A549 (cell line): ENCODE data around the gene ASIC1. TPM values are rescaled to one million over a fixed set of nuclear protein-coding genes. Genes with fewer than 3 reads are reported as not detected.
"Not testable (repeated sequence)": the region's sequence is repeated elsewhere in the genome, so short reads cannot be mapped to it uniquely, and the experiment has no call there.

Experiments
- ATAC-seq, 2 experiments: fragments of 200-7000 bp in 1 of 2; fragments of >200 bp in 1 of 2; cut with Nextera tagmentation in 1 of 2; cut with Tn5 transposase in 1 of 2; 3 replicates each; pipeline versions ENCODE4 v1.8.0 to v1.9.1; 2018 to 2020; ENCODE audit warnings: mild to moderate bottlenecking in 1 of 2, moderate library complexity in 1 of 2
- CTCF ChIA-PET: fragments of 300-600 bp; sonication (Branson Sonifier 250); formaldehyde crosslinking; extraction: SDS; loops from one replicate; lab custom pipeline; 2021; ENCODE audit warnings: antibody characterized with exemption, inconsistent platforms; lab: Yijun Ruan, JAX
- POLR2A ChIA-PET: fragments of 350-600 bp; formaldehyde crosslinking; extraction: SDS; loops from one replicate; lab custom pipeline; 2021; ENCODE audit warnings: antibody characterized with exemption, inconsistent platforms; lab: Yijun Ruan, JAX
- DNase-seq, 2 experiments: peaks; one replicate each; pipeline versions ENCODE4 v3.0.0 to v3.0.0-alpha.2; 2011 to 2016; ENCODE audit warnings: low read depth in 1 of 2, low spot score in 1 of 2
- FAIRE-seq: peaks from 2 replicates; lab custom pipeline; 2011; peaks lifted over from hg19 to GRCh38; lab: Jason Lieb, UNC
- H3K27ac ChIP-seq, 2 experiments: fragments of >200 bp; sonication (Bioruptor Twin); formaldehyde crosslinking; 3 replicates each; pipeline ENCODE4 v1.5.1; 2016 to 2017
- H3K4me1 ChIP-seq: fragments of >200 bp; sonication (Bioruptor Twin); formaldehyde crosslinking; 3 replicates; pipeline ENCODE4 v1.6.1; 2016
- H3K4me2 ChIP-seq: fragments of >200 bp; sonication (Bioruptor Twin); formaldehyde crosslinking; 3 replicates; pipeline ENCODE4 v1.6.1; 2016
- H3K4me3 ChIP-seq: fragments of >200 bp; sonication (Bioruptor Twin); formaldehyde crosslinking; 3 replicates; pipeline ENCODE4 v1.5.1; 2016
- H3K9me3 ChIP-seq: fragments of >200 bp; sonication (Bioruptor Twin); formaldehyde crosslinking; 3 replicates; pipeline ENCODE4 v1.6.1; 2016
- BCL3 ChIP-seq: fragments of >200 bp; sonication (Bioruptor Twin); formaldehyde crosslinking; IDR thresholded peaks from 3 replicates; pipeline ENCODE4 v1.6.1; 2016
- BHLHE40 ChIP-seq: IDR thresholded peaks from 2 replicates; pipeline ENCODE4 v1.6.1; 2012; ENCODE audit warnings: low read depth, low read length, inconsistent platforms
- CBX8 ChIP-seq: fragments of 200-600 bp; sonication (generic); IDR thresholded peaks from 2 replicates; pipeline ENCODE4 v1.6.1; 2016
- CEBPB ChIP-seq, 2 experiments: fragments of >200 bp in 1 of 2; sonication (Bioruptor Twin) in 1 of 2; formaldehyde crosslinking in 1 of 2; IDR thresholded peaks; 2 replicates each; pipeline ENCODE4 v1.6.1; 2012 to 2016
- CHD4 ChIP-seq: fragments of 200-600 bp; sonication (generic); IDR thresholded peaks from 2 replicates; pipeline ENCODE4 v1.6.1; 2016; ENCODE audit warnings: antibody characterized with exemption, mild to moderate bottlenecking, borderline replicate concordance
- CTCF ChIP-seq: fragments of >200 bp; sonication (Bioruptor Twin); formaldehyde crosslinking; IDR thresholded peaks from 3 replicates; pipeline ENCODE4 v1.5.1; 2016
- E2F6 ChIP-seq: IDR thresholded peaks from 2 replicates; pipeline ENCODE4 v1.6.1; 2012; ENCODE audit warnings: low read depth, borderline replicate concordance
- EHF ChIP-seq: fragments of 250-450 bp; sonication (Bioruptor Pico); IDR thresholded peaks from 2 replicates; pipeline ENCODE4 v1.5.0; 2020; ENCODE audit warnings: mild to moderate bottlenecking
- GATA3 ChIP-seq: IDR thresholded peaks from 2 replicates; pipeline ENCODE4 v1.6.1; 2012; ENCODE audit warnings: borderline replicate concordance
- HES2 ChIP-seq: fragments of >200 bp; sonication (Bioruptor Twin); formaldehyde crosslinking; IDR thresholded peaks from 2 replicates; pipeline ENCODE4 v1.6.1; 2016
- HEYL ChIP-seq: fragments of 250-450 bp; sonication (Bioruptor Pico); IDR thresholded peaks from 2 replicates; pipeline ENCODE4 v1.8.0; 2021; ENCODE audit warnings: mild to moderate bottlenecking, moderate library complexity
- HOXB5 ChIP-seq: fragments of 250-450 bp; sonication (Bioruptor Pico); IDR thresholded peaks from 2 replicates; pipeline ENCODE4 v1.5.0; 2020; ENCODE audit warnings: mild to moderate bottlenecking, moderate library complexity
- JUN ChIP-seq, 2 experiments: fragments of >200 bp; sonication (Bioruptor Twin); formaldehyde crosslinking; IDR thresholded peaks; 2 replicates in 1 of 2; 3 replicates in 1 of 2; pipeline ENCODE4 v1.6.1; 2016 to 2017
- JUNB ChIP-seq: fragments of >200 bp; sonication (Bioruptor Twin); formaldehyde crosslinking; IDR thresholded peaks from 2 replicates; pipeline ENCODE4 v1.6.1; 2016
- KDM1A ChIP-seq: fragments of 200-600 bp; sonication (generic); IDR thresholded peaks from 2 replicates; pipeline ENCODE4 v1.6.1; 2016; ENCODE audit warnings: low read depth, mild to moderate bottlenecking
- KDM5A ChIP-seq: fragments of 200-600 bp; sonication (generic); IDR thresholded peaks from 2 replicates; pipeline ENCODE4 v1.6.1; 2016; ENCODE audit warnings: antibody characterized with exemption, mild to moderate bottlenecking
- MAX ChIP-seq: IDR thresholded peaks from 2 replicates; pipeline ENCODE4 v1.6.1; 2012
- NFE2L2 ChIP-seq: fragments of 150-350 bp; conservative IDR thresholded peaks from 2 replicates; pipeline ENCODE4 v1.6.1; 2014; ENCODE audit warnings: low read length
- NR3C1 ChIP-seq: fragments of >200 bp; sonication (Bioruptor Twin); formaldehyde crosslinking; IDR thresholded peaks from 3 replicates; pipeline ENCODE4 v1.6.1; 2017
- PBX3 ChIP-seq: IDR thresholded peaks from 2 replicates; pipeline ENCODE4 v1.6.1; 2012
- PHF8 ChIP-seq: fragments of 200-600 bp; sonication (generic); IDR thresholded peaks from 2 replicates; pipeline ENCODE4 v1.6.1; 2016; ENCODE audit warnings: low read depth, mild to moderate bottlenecking, antibody characterized with exemption, moderate library complexity, borderline replicate concordance
- POLR2A ChIP-seq: IDR thresholded peaks from 2 replicates; pipeline ENCODE4 v1.6.1; 2012; ENCODE audit warnings: mild to moderate bottlenecking, low read length
- RAD21 ChIP-seq, 2 experiments: fragments of >200 bp in 1 of 2; sonication (Bioruptor Twin) in 1 of 2; formaldehyde crosslinking in 1 of 2; IDR thresholded peaks in 1 of 2; conservative IDR thresholded peaks in 1 of 2; 2 replicates in 1 of 2; 3 replicates in 1 of 2; pipeline ENCODE4 v1.6.1; 2012 to 2018; ENCODE audit warnings: inconsistent platforms in 1 of 2
- SMC3 ChIP-seq: fragments of >200 bp; sonication (Bioruptor Twin); formaldehyde crosslinking; IDR thresholded peaks from 3 replicates; pipeline ENCODE4 v1.6.1; 2018; ENCODE audit warnings: inconsistent platforms
- TFCP2L1 ChIP-seq: fragments of 250-450 bp; sonication (Bioruptor Pico); IDR thresholded peaks from 2 replicates; pipeline ENCODE4 v1.5.0; 2021; ENCODE audit warnings: mild to moderate bottlenecking
- TP53 ChIP-seq: fragments of 250-450 bp; sonication (Bioruptor Pico); IDR thresholded peaks from 2 replicates; pipeline ENCODE4 v1.5.0; 2021; ENCODE audit warnings: mild to moderate bottlenecking, moderate library complexity
- ZFP36 ChIP-seq: fragments of 450-650 bp; IDR thresholded peaks from 2 replicates; pipeline ENCODE4 v1.6.1; 2014; ENCODE audit warnings: borderline replicate concordance; ENCODE audit not compliant: partially characterized antibody
- WGBS: methylation state at CpG from one replicate; pipeline ENCODE4 v1.1.6; 2017; ENCODE audit errors: missing lambda C conversion rate; 5-methylcytosine and 5-hydroxymethylcytosine counted together
- polyA plus RNA-seq, 4 experiments: library from polyadenylated mRNA; depleted of rRNA in 3 of 4; stranded (reverse); fragments of >200 nt; fragmentation: RNase III in 1 of 4; extraction: RNeasy Plus Mini Kit Qiagen cat#74134 plus additional on column Dnase treatment in 1 of 4; gene quantifications; 2 replicates in 3 of 4; 3 replicates in 1 of 4; pipeline ENCODE4 v1.2.3, GENCODE V29; 2011 to 2017

ASIC1 gene
- polyA plus RNA-seq, 2 of the 4 experiments (the other 2 are of a cell fraction): 6.0 to 6.7 TPM

GRCh38 chr12:50083301-50083700 lies 25.9 kb downstream of the ASIC1 start:
- DNase-seq: no peak
- TF ChIP-seq GATA3 (no peak), SMC3 (no peak), HEYL (CRISPR knock-in tag) (no peak), PBX3 (no peak), MAX (no peak), HOXB5 (CRISPR knock-in tag) (no peak), NFE2L2 (no peak), RAD21 (conservative IDR thresholded peaks at IDR 0.05 in 1 of 2, IDR thresholded peaks at IDR 0.05 in 1 of 2) (no peak), TP53 (CRISPR knock-in tag) (no peak), JUNB (no peak), CEBPB (IDR thresholded peaks at IDR 0.05) (no peak), BCL3 (no peak)

GRCh38 chr12:50084409-50084774 lies 27.0 kb downstream of the ASIC1 start:
- not testable (repeated sequence) for ATAC-seq, FAIRE-seq, DNase-seq, H3K9me3 ChIP-seq
- ChIA-PET POLR2A (interaction anchor here (0.5 to 2.0 kb wide), 30 partner anchors 10 to 1151 kb away, joined by 3 to 45 read pairs (median 4); partner anchors contain the start of genes ATF1, CERS5, COX14 and CSRNP2), CTCF (interaction anchor here (0.7 to 33.6 kb wide), 18 partner anchors 10 to 515 kb away, joined by 3 to 708 read pairs (median 4); partner anchors contain the start of genes AQP5, AQP6, ASIC1 and CERS5)
- Histone ChIP-seq H3K4me3 (peak overlapping the region; percentile 64), H3K4me2 (peak overlapping the region; percentile 95), H3K4me1 (peaks cover 36% of the 10 kb centered on the region), H3K27ac (peak overlapping the region; percentile 96 to 99)
- 47% methylated on average over 7 of the region's 7 CpGs for WGBS

More at GRCh38 chr12:50083301-50083700, 25.9 kb downstream of the ASIC1 start:
- no peak for FAIRE-seq
- Histone ChIP-seq H3K4me2 (peak overlapping the region; percentile 95), H3K4me1 (peaks cover 36% of the 10 kb centered on the region), H3K4me3 (no peak overlapping the region), H3K9me3 (no peaks in the 10 kb centered on the region), H3K27ac (peak overlapping the region; percentile 77 to 99)
- ChIA-PET POLR2A (interaction anchor here (1.4 to 1.5 kb wide), 2 partner anchors 18 to 84 kb away, joined by 4 to 5 read pairs; partner anchors contain the start of gene CERS5), CTCF (interaction anchor here (0.6 to 33.6 kb wide), 13 partner anchors 8 to 343 kb away, joined by 3 to 708 read pairs (median 4); partner anchors contain the start of genes AQP5, AQP6, CERS5 and COX14)
- whole genome bisulfite sequencing: 96% methylated on average over 1 of the region's 1 CpG
- no peak for ATAC-seq

- H3K9me3 ChIP-seq: no peaks in the 10 kb centered on the region
- ChIA-PET CTCF (interaction anchor here (0.7 to 33.6 kb wide), 20 partner anchors 10 to 515 kb away, joined by 3 to 708 read pairs (median 4); partner anchors contain the start of genes AQP5, AQP6, ASIC1 and CERS5), POLR2A (interaction anchor here (0.5 to 2.0 kb wide), 31 partner anchors 9 to 1150 kb away, joined by 3 to 45 read pairs (median 4); partner anchors contain the start of genes ATF1, CERS5, COX14 and CSRNP2)
- H3K4me3 ChIP-seq: peak within 1 kb of the TSS; percentile 64
- peak; percentile 87 to 93 for ATAC-seq
- H3K4me1 ChIP-seq: peaks cover 36% of the 10 kb centered on the region
- 2% methylated on average over 39 of the region's 69 CpGs for WGBS
- peak within 1 kb of the TSS; percentile 95 for H3K4me2 ChIP-seq
- H3K27ac ChIP-seq: peak within 1 kb of the TSS; percentile 96 to 99
- peak; percentile 92 to 95 for DNase-seq
- no peak for FAIRE-seq
- TF ChIP-seq CTCF (peak; percentile 72), MAX (peak; percentile 85), BHLHE40 (0 out of 2 replicates have a peak, but pooled peaks have one; percentile 10), TFCP2L1 (no peak), ZFP36 (no peak), KDM5A (peak; percentile 41; the same call in 1 of the 2 replicates), CHD4 (no peak), SMC3 (peak; percentile 20; the same call in 1 of the 3 replicates), JUN (IDR thresholded peaks at IDR 0.05) (peak in 1 of 2 experiments; percentile 87; a peak in 3 of 5 replicates), NR3C1 (no peak), PHF8 (0 out of 2 replicates have a peak, but pooled peaks have one; percentile 74), CBX8 (no peak), KDM1A (no peak), EHF (CRISPR knock-in tag) (no peak), E2F6 (0 out of 2 replicates have a peak, but pooled peaks have one; percentile 35), HEYL (CRISPR knock-in tag) (no peak), POLR2A (peak; percentile 37; the same call in 1 of the 2 replicates), HES2 (no peak)
Observed at GRCh38 chr12:50084775-50085614, 27.6 kb downstream of the ASIC1 start, which contains the start of gene SMARCD1. TSS of gene SMARCD1 (plus strand) at chr12:50085342. CDS start at chr12:50085370, 28 bp downstream.
